HepG2 (cell line): ENCODE measurements around the gene CEP104. TPM values are rescaled to one million over a fixed set of nuclear protein-coding genes. Genes with fewer than 3 reads are reported as not detected.

Experiments used
- CENPX ChIP-seq: sonication (generic); formaldehyde crosslinking; IDR thresholded peaks from 2 replicates; pipeline ENCODE4 v1.9.0; 2021; ENCODE audit warnings: mild to moderate bottlenecking, missing genetic modification reagents, moderate library complexity
- CHD4 ChIP-seq: fragments of 200-600 bp; sonication (generic); IDR thresholded peaks from 2 replicates; pipeline ENCODE4 v1.7.0; 2017; ENCODE audit warnings: mild to moderate bottlenecking, low read length, borderline replicate concordance
- FOXJ3 ChIP-seq: sonication (generic); formaldehyde crosslinking; IDR thresholded peaks from 2 replicates; pipeline ENCODE4 v1.4.0; 2020; ENCODE audit warnings: missing genetic modification reagents, mild to moderate bottlenecking, borderline replicate concordance
- HMG20A ChIP-seq: IDR thresholded peaks from 2 replicates; pipeline ENCODE4 v1.6.1; 2016; ENCODE audit warnings: borderline replicate concordance
- NFATC3 ChIP-seq: sonication (generic); formaldehyde crosslinking; IDR thresholded peaks from 2 replicates; pipeline ENCODE4 v1.5.1; 2020; ENCODE audit warnings: mild to moderate bottlenecking, missing genetic modification reagents
- PATZ1 ChIP-seq: sonication (generic); formaldehyde crosslinking; IDR thresholded peaks from 2 replicates; pipeline ENCODE4 v1.4.0; 2020; ENCODE audit warnings: missing genetic modification reagents
- PLSCR1 ChIP-seq: sonication (generic); formaldehyde crosslinking; IDR thresholded peaks from 2 replicates; pipeline ENCODE4 v1.5.0; 2020; ENCODE audit warnings: missing genetic modification reagents, mild to moderate bottlenecking, borderline replicate concordance
- REXO4 ChIP-seq: sonication (generic); formaldehyde crosslinking; IDR thresholded peaks from 2 replicates; pipeline ENCODE4 v1.8.0; 2022; ENCODE audit warnings: missing genetic modification reagents, mild to moderate bottlenecking, borderline replicate concordance
- RNF219 ChIP-seq: sonication (generic); formaldehyde crosslinking; IDR thresholded peaks from 2 replicates; pipeline ENCODE4 v1.5.0; 2020; ENCODE audit warnings: mild to moderate bottlenecking, missing genetic modification reagents
- SNAI1 ChIP-seq: sonication (generic); formaldehyde crosslinking; IDR thresholded peaks from 2 replicates; pipeline ENCODE4 v1.5.0; 2020; ENCODE audit warnings: mild to moderate bottlenecking, missing genetic modification reagents, borderline replicate concordance
- TSC22D2 ChIP-seq: sonication (generic); formaldehyde crosslinking; IDR thresholded peaks from 2 replicates; pipeline ENCODE4 v1.5.1; 2020; ENCODE audit warnings: missing genetic modification reagents, mild to moderate bottlenecking, borderline replicate concordance
- ZFX ChIP-seq: sonication (generic); formaldehyde crosslinking; IDR thresholded peaks from 2 replicates; pipeline ENCODE4 v1.4.0; 2020; ENCODE audit warnings: mild to moderate bottlenecking, low read depth, missing genetic modification reagents, moderate library complexity
- ZNF101 ChIP-seq: sonication (generic); formaldehyde crosslinking; IDR thresholded peaks from 2 replicates; pipeline ENCODE4 v1.4.0; 2020; ENCODE audit warnings: mild to moderate bottlenecking, low read depth, missing genetic modification reagents, borderline replicate concordance
- ZNF414 ChIP-seq: sonication (generic); formaldehyde crosslinking; IDR thresholded peaks from 2 replicates; pipeline ENCODE4 v1.5.0; 2020; ENCODE audit warnings: missing genetic modification reagents
- ZNF501 ChIP-seq: sonication (generic); formaldehyde crosslinking; IDR thresholded peaks from 2 replicates; pipeline ENCODE4 v1.5.1; 2020; ENCODE audit warnings: mild to moderate bottlenecking, moderate library complexity, missing genetic modification reagents
- ZNF558 ChIP-seq: sonication (generic); formaldehyde crosslinking; IDR thresholded peaks from 2 replicates; pipeline ENCODE4 v1.9.0; 2022; ENCODE audit warnings: mild to moderate bottlenecking, missing genetic modification reagents, borderline replicate concordance
- ZNF740 ChIP-seq: sonication (generic); formaldehyde crosslinking; IDR thresholded peaks from 2 replicates; pipeline ENCODE4 v1.4.0; 2020; ENCODE audit warnings: missing genetic modification reagents
- ZNF775 ChIP-seq: sonication (generic); formaldehyde crosslinking; IDR thresholded peaks from 2 replicates; pipeline ENCODE4 v1.4.0; 2020; ENCODE audit warnings: missing genetic modification reagents, mild to moderate bottlenecking, moderate library complexity, borderline replicate concordance
- ZNF883 ChIP-seq: sonication (generic); formaldehyde crosslinking; IDR thresholded peaks from 2 replicates; pipeline ENCODE4 v1.5.1; 2020; ENCODE audit warnings: mild to moderate bottlenecking, missing genetic modification reagents; ENCODE audit errors: not compliant biosample characterization
- ZSCAN25 ChIP-seq: sonication (generic); formaldehyde crosslinking; IDR thresholded peaks from 2 replicates; pipeline ENCODE4 v1.8.0; 2022; ENCODE audit warnings: mild to moderate bottlenecking, missing genetic modification reagents
- polyA plus RNA-seq, 8 experiments: library from polyadenylated mRNA; depleted of rRNA in 3 of 8; stranded (reverse) in 7 of 8; unstranded in 1 of 8; fragments of >200 nt; fragmentation: Illumina TruSeq in 4 of 8; extraction: Trizol in 4 of 8; gene quantifications; 2 replicates each; pipeline versions ENCODE4 v1.2.1 to v1.2.3, GENCODE V29; 2011 to 2016; ENCODE audit warnings: low read depth in 4 of 8, missing spikeins in 1 of 8, mixed read lengths in 1 of 8; ENCODE audit not compliant: insufficient read depth in 1 of 8
- total RNA-seq, 5 experiments: library from RNA; depleted of rRNA; stranded (reverse); fragments of >200 nt; fragmentation: Illumina TruSeq; extraction: Trizol; gene quantifications; 2 replicates each; pipeline ENCODE4 v1.2.3, GENCODE V29; 2016; ENCODE audit warnings: low read depth in 1 of 5
- TF ChIP-seq, protein P1 (sequence below): IDR thresholded peaks from 2 replicates; pipeline ENCODE4 v1.6.1; 2016; ENCODE audit warnings: missing genetic modification reagents, missing compliant biosample characterization

The CEP104 gene
- total and polyA plus RNA-seq, 2 of the 13 experiments (the other 11 are each of a cell fraction or from before 2014, with no cell fraction given), result 20.4 to 30.1 TPM

DNA sequence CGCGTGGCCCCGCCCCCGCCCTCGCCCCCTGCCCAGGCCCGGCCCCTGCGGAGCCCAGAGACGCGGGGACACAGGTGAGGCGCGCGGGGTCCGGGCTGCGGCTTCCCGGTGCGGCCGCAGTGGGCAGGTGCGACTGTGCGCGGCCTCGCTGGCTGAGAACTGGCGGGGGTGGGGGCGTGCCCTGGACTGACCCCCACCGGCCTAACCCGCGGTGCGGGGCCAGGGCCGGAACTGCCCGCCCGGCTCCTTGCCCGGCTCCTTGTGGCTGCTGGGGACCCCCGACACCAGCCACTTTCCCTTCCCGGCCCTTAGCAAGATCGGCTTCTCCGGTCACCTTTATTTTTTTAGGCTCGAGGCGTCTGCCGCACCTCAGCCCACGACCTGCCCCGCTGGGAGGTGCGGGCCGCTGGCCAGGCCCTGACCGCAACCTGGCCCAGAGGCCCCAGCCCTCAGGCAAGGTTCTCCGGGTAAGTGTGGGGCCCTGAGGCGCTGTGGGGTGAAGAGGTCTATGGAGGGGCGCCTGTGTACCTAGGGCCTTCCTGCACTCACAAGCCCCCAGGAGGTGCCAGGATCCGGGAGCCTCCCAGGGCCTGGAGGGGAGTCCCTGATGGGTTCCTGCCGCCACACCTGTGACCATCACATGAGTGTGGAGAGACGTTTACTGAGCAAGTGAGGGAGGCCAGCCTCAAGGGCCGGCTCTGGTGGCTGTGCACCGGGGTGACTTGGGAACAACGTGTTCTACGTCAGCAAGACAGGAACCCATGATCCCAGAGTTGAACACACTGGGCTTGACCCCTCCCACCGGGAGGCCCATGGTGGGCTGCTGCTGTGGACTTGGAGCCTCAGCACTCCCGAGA lies 84.1 kb downstream of the CEP104 start, which contains the start of gene SMIM1 (continued):
- 0 out of 2 replicates have a peak, but pooled peaks have one; percentile 24 for TF ChIP-seq PATZ1
- TF ChIP-seq ZNF501 (CRISPR knock-in tag), result no peak; the same call in 1 of the 2 replicates
- no peak for TF ChIP-seq RNF219 (CRISPR knock-in tag)
- 0 out of 2 replicates have a peak, but pooled peaks have one; percentile 4 for TF ChIP-seq ZSCAN25
- TF ChIP-seq NFATC3 (CRISPR knock-in tag), result no peak
- peak; percentile 5 for TF ChIP-seq ZNF883 (CRISPR knock-in tag)
- TF ChIP-seq ZFX, result peak; percentile 69
- no peak for TF ChIP-seq ZNF558 (CRISPR knock-in tag)
- no peak for TF ChIP-seq FOXJ3 (CRISPR knock-in tag)
- TF ChIP-seq, protein P1, sequence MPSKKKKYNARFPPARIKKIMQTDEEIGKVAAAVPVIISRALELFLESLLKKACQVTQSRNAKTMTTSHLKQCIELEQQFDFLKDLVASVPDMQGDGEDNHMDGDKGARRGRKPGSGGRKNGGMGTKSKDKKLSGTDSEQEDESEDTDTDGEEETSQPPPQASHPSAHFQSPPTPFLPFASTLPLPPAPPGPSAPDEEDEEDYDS (CRISPR knock-in tag), result no peak; the same call in 1 of the 2 replicates
- TF ChIP-seq ZNF775 (CRISPR knock-in tag), result no peak
- TF ChIP-seq ZNF740 (CRISPR knock-in tag), result no peak
- TF ChIP-seq CENPX, result no peak
- TF ChIP-seq REXO4, result no peak
- peak; percentile 54; the same call in 1 of the 2 replicates for TF ChIP-seq SNAI1 (CRISPR knock-in tag)
- no peak for TF ChIP-seq CHD4
- TF ChIP-seq ZNF101 (CRISPR knock-in tag), result no peak
- no peak for TF ChIP-seq ZNF414 (CRISPR knock-in tag)
- TF ChIP-seq HMG20A (CRISPR knock-in tag), result no peak
- TF ChIP-seq TSC22D2 (CRISPR knock-in tag), result no peak
- no peak for TF ChIP-seq PLSCR1 (CRISPR knock-in tag)
